ENCODE measurements around the gene ELP4.

Gene ELP4

DNA sequence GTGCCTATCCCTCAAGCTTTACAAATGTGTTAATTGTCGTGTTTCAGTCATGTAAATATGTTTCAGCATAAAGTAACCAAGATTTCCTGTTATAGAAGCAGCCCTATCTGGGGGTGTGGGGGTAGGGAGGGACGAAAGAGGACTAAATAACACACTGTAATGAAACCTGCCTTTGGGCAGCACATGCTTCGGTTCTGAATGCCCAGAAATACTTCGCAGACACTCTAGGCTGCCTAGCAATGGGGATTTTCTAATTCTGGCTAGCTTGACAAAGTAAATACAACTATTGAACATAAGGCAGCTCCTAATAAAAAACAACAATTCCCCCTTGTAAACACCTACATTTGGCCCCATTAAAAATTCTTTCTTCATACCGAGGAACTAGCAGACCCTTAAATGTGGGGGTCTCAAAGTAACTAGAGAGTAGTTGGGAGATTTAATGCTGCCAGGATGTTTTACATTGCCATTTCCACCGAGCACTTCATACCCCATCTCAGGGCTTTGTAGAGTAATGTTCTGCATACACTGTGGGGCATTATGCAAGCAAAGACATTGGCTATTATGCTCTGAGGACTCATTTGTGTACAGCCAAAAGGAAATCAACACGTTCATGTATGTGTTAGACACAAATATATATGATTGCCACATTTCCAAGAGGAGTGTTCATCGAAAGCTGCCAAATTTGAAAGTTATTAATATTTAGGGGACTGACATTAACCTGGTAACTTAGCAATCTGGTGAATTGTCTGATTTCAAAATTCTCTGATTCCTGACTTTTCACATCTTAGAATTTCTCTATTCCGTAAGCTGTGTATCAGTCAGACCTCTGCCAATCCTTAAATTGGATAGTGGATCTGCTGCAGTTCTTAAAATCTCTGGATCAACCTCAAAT, 259.4 kb downstream of the ELP4 start:
- Mint-ChIP-seq H3K4me1 (ENCODE audit: low read depth) (no peaks in the 10 kb centered on the region), H3K27me3 (no peaks in the 10 kb centered on the region), H3K9me3 (no peaks in the 10 kb centered on the region), H3K27ac (no peak overlapping the region), H3K36me3 (ENCODE audit: low read depth) (no peaks in the 10 kb centered on the region), H3K4me3 (no peak overlapping the region)
- intact Hi-C loops (cut with micrococcal nuclease): no loop called here

GRCh38 chr11:31770011-31770700, 260.6 kb downstream of the ELP4 start:
- Mint-ChIP-seq H3K4me3 (no peak overlapping the region), H3K27me3 (no peaks in the 10 kb centered on the region), H3K9me3 (no peaks in the 10 kb centered on the region), H3K4me1 (ENCODE audit: low read depth) (no peaks in the 10 kb centered on the region), H3K36me3 (ENCODE audit: low read depth) (no peaks in the 10 kb centered on the region), H3K27ac (no peak overlapping the region)
- intact Hi-C loops (cut with micrococcal nuclease): no loop called here

GRCh38 chr11:31772412-31772811, 262.8 kb downstream of the ELP4 start:
- intact Hi-C loops (cut with micrococcal nuclease): no loop called here
- no peak overlapping the region for H3K4me3 Mint-ChIP-seq
- H3K27ac Mint-ChIP-seq: no peak overlapping the region
- H3K36me3 Mint-ChIP-seq (ENCODE audit: low read depth): no peaks in the 10 kb centered on the region
- H3K27me3 Mint-ChIP-seq: no peaks in the 10 kb centered on the region
- no peaks in the 10 kb centered on the region for H3K9me3 Mint-ChIP-seq
- no peaks in the 10 kb centered on the region for H3K4me1 Mint-ChIP-seq (ENCODE audit: low read depth)

DNA sequence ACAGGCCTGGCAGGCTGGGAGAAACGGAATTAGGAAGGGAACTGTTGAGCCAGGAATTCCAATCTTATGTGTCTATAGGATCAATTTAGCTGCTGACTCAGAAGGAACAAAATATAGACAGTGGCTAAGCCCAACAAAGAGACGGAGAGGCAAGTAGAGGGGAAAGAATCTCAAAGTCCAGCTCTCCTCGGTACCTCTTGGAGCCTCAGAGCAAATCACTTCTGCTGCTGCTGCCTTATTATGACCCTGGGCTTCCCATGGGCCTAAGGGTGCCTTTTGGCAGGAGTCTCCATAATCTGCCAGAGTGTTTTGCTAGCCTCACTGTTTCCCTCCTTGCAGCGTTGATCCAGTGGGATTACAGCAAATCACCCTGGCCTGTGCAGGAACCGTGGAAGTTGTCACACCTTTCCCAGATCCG, 269.8 kb downstream of the ELP4 start:
- no peaks in the 10 kb centered on the region for H3K4me1 Mint-ChIP-seq (ENCODE audit: low read depth)
- no peak overlapping the region for H3K27ac Mint-ChIP-seq
- no peak overlapping the region for H3K4me3 Mint-ChIP-seq
- H3K9me3 Mint-ChIP-seq: no peaks in the 10 kb centered on the region
- peaks cover 6% of the 10 kb centered on the region for H3K36me3 Mint-ChIP-seq (ENCODE audit: low read depth)
- intact Hi-C loops (cut with micrococcal nuclease): no loop called here
- H3K27me3 Mint-ChIP-seq: no peaks in the 10 kb centered on the region

- no peaks in the 10 kb centered on the region for H3K9me3 Mint-ChIP-seq
- H3K27me3 Mint-ChIP-seq: no peaks in the 10 kb centered on the region
- H3K27ac Mint-ChIP-seq: no peak overlapping the region
- intact Hi-C loops (cut with micrococcal nuclease): no loop called here
- H3K36me3 Mint-ChIP-seq (ENCODE audit: low read depth): peaks cover 6% of the 10 kb centered on the region
- H3K4me3 Mint-ChIP-seq: no peak overlapping the region
- H3K4me1 Mint-ChIP-seq (ENCODE audit: low read depth): no peaks in the 10 kb centered on the region
Observed at GRCh38 chr11:31780078-31780477, 270.5 kb downstream of the ELP4 start.

DNA sequence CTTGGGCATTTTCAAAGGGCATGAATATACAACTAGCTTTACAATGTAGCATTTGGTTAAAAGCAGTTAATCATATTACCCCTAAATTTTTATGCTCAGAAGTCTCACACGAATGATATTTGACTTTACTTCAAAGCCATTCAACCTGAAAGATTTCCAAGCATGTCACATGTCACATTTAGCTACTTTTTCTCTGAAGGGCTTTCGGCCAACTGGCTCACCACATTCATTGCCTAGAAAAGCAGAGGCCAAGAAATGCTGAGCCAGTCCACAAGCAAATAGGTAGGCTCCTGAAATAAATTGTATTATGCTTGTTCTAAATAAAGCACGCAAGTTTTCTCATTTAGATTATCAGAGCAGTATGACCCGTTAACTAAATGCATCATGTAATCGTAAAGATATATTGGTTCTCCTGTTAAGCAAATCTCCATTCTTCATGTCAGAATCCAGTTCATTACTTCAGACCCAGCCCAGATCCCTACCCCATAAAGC, 271.0 kb downstream of the ELP4 start:
- Mint-ChIP-seq H3K4me3 (no peak overlapping the region), H3K27me3 (no peaks in the 10 kb centered on the region), H3K27ac (no peak overlapping the region), H3K36me3 (ENCODE audit: low read depth) (peaks cover 6% of the 10 kb centered on the region), H3K9me3 (no peaks in the 10 kb centered on the region), H3K4me1 (ENCODE audit: low read depth) (no peaks in the 10 kb centered on the region)
- intact Hi-C loops (cut with micrococcal nuclease): no loop called here

DNA sequence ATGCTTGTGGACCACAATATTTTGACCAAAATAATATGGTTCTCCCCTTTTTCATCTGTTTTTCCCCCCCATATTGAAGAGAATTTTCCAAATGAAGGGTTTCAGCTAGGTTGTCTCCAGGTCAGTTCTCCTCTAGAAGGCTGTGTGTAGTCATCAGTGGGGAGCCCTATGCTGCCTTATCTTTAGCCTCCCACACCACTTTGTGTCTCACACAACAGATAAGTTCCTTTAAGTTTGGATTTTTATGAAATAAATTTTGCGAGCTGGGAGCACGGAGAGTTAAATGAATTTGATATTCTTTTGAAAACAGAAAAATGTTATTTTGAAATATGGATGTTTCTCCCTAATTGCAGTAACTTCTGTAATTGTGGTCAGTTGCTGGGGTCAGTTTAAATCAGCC, 272.7 kb downstream of the ELP4 start:
- Mint-ChIP-seq H3K36me3 (ENCODE audit: low read depth) (peaks cover 6% of the 10 kb centered on the region), H3K27ac (no peak overlapping the region), H3K9me3 (no peaks in the 10 kb centered on the region), H3K4me3 (no peak overlapping the region), H3K4me1 (ENCODE audit: low read depth) (no peaks in the 10 kb centered on the region), H3K27me3 (no peaks in the 10 kb centered on the region)
- intact Hi-C loops (cut with micrococcal nuclease): no loop called here

- Mint-ChIP-seq H3K4me1 (ENCODE audit: low read depth) (no peaks in the 10 kb centered on the region), H3K27me3 (no peaks in the 10 kb centered on the region), H3K27ac (no peak overlapping the region), H3K4me3 (no peak overlapping the region), H3K36me3 (ENCODE audit: low read depth) (peaks cover 6% of the 10 kb centered on the region), H3K9me3 (no peaks in the 10 kb centered on the region)
- intact Hi-C loops (cut with micrococcal nuclease): no loop called here
Observed at GRCh38 chr11:31783252-31783651, 273.7 kb downstream of the ELP4 start.

GRCh38 chr11:31784611-31785010, 275.0 kb downstream of the ELP4 start:
- Mint-ChIP-seq H3K27me3 (no peaks in the 10 kb centered on the region), H3K4me3 (no peak overlapping the region), H3K4me1 (ENCODE audit: low read depth) (no peaks in the 10 kb centered on the region), H3K9me3 (no peaks in the 10 kb centered on the region), H3K27ac (no peak overlapping the region), H3K36me3 (ENCODE audit: low read depth) (peaks cover 6% of the 10 kb centered on the region)
- intact Hi-C loops (cut with micrococcal nuclease): no loop called here

DNA sequence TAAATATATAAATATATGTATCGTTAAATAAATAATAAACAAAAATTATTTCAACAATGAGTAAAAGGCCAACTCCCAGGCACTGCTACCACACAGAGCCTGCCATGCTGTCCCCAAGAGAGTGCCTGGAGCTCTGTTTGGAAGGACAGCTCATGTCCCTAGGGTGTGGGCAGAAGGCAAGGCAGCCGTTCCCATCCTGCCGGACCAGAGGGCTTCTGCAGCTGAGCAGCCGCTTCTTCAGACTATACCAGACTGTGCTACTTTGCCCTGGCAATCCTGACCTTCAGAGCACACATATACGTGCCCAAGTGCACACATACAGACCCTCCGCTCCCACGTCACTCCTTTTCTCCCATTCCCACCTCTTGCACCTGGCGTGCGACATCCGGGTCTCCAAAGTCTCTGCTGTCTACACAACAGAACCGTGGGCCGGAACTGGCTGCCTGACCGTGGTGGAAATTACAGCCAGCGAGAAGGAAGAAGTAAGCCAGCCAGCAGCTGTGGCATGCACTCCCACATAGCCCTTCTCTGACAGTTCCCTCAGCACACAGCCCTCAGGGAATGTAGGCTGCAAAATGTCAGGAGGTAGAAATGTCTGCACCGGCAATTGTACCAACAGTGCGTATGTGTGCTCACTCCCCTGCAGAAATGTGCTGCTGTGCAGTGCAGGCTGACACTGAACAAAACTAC, 277.6 kb downstream of the ELP4 start:
- Mint-ChIP-seq H3K27ac (no peak overlapping the region), H3K36me3 (ENCODE audit: low read depth) (peaks cover 6% of the 10 kb centered on the region), H3K4me1 (ENCODE audit: low read depth) (no peaks in the 10 kb centered on the region), H3K4me3 (no peak overlapping the region), H3K9me3 (no peaks in the 10 kb centered on the region), H3K27me3 (peaks cover 8% of the 10 kb centered on the region)
- intact Hi-C loops (cut with micrococcal nuclease): no loop called here

DNA sequence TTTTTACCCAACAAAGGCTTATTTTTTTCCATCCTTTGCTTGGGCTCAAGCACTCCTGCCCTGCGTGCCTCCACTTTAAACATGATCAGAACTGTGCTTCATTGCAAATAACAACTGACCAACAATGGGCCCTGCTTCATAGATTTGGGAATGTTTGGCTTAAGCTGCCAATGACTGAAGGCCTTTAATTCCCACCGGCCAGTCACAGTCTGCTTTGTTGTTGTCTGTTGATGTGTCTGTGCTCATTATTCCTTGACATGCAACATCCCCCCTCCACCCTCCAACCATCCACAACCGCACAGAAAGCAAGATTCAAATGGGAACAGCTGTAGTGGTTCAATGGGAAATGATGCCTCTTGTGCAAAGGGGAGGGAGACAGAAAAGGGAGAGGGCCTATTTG, 278.5 kb downstream of the ELP4 start:
- Mint-ChIP-seq H3K36me3 (ENCODE audit: low read depth) (peaks cover 5% of the 10 kb centered on the region), H3K27ac (no peak overlapping the region), H3K9me3 (no peaks in the 10 kb centered on the region), H3K4me1 (ENCODE audit: low read depth) (no peaks in the 10 kb centered on the region), H3K4me3 (no peak overlapping the region), H3K27me3 (peaks cover 10% of the 10 kb centered on the region)
- intact Hi-C loops (cut with micrococcal nuclease): no loop called here

GRCh38 chr11:31790649-31791048, 281.1 kb downstream of the ELP4 start:
- no peaks in the 10 kb centered on the region for H3K36me3 Mint-ChIP-seq (ENCODE audit: low read depth)
- no peaks in the 10 kb centered on the region for H3K9me3 Mint-ChIP-seq
- H3K4me1 Mint-ChIP-seq (ENCODE audit: low read depth): no peaks in the 10 kb centered on the region
- no peak overlapping the region for H3K4me3 Mint-ChIP-seq
- intact Hi-C loops (cut with micrococcal nuclease): no loop called here
- H3K27ac Mint-ChIP-seq: no peak overlapping the region
- H3K27me3 Mint-ChIP-seq: peaks cover 28% of the 10 kb centered on the region

GRCh38 chr11:31792036-31792435, 282.5 kb downstream of the ELP4 start:
- Mint-ChIP-seq H3K4me3 (no peak overlapping the region), H3K36me3 (ENCODE audit: low read depth) (no peaks in the 10 kb centered on the region), H3K9me3 (no peaks in the 10 kb centered on the region), H3K27ac (no peak overlapping the region), H3K27me3 (peaks cover 41% of the 10 kb centered on the region), H3K4me1 (ENCODE audit: low read depth) (no peaks in the 10 kb centered on the region)
- intact Hi-C loops (cut with micrococcal nuclease): no loop called here

- intact Hi-C loops (cut with micrococcal nuclease): no loop called here
- Mint-ChIP-seq H3K4me1 (ENCODE audit: low read depth) (no peaks in the 10 kb centered on the region), H3K36me3 (ENCODE audit: low read depth) (no peaks in the 10 kb centered on the region), H3K27ac (no peak overlapping the region), H3K9me3 (no peaks in the 10 kb centered on the region), H3K27me3 (peaks cover 46% of the 10 kb centered on the region), H3K4me3 (no peak overlapping the region)
Observed at GRCh38 chr11:31792456-31792855, 282.9 kb downstream of the ELP4 start.

Data from dendritic cell treated with granulocyte-macrophage colony-stimulating factor and Interleukin-4, amounts not matched to agents 40 ng/mL and 50 ng/mL, for 4 days (primary cell).